ENCODE results near the gene PKP2. TPM values are rescaled to one million over a fixed set of nuclear protein-coding genes. Genes with fewer than 3 reads are reported as not detected.

PKP2 gene
- total and polyA plus RNA-seq, 4 experiments from 2014 or later, result 0.52 to 0.86 (median 0.71) TPM

DNA sequence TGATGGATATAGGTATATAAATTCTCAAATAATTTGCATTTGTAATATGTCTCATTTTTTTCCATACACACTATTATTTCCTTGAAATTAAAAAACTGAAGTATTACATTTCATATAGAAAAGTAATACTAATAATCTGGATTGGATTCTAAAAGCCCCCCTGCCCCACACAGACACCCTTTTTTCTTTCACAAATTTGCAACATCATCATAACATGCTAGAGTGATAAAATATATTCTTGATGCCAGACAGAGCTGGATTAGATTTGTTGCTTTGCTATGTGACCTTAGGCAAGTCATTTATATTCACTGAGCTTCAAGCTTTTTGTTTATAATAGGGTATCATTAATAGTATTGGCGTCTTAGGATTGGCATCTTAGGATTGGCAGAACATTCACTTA lies 6.7 kb upstream of the PKP2 start:
- Histone ChIP-seq H3K4me3 (ENCODE audit: low read length in 2 of 2) (no peak overlapping the region), H3K27ac (ENCODE audit: low read depth, low read length) (no peak overlapping the region), H3K36me3 (ENCODE audit: insufficient read depth, low read length) (no peaks in the 10 kb centered on the region), H3K27me3 (ENCODE audit: insufficient read depth, low read length) (no peaks in the 10 kb centered on the region), H3K4me1 (ENCODE audit: insufficient read depth, low read length) (no peaks in the 10 kb centered on the region), H3K9me3 (ENCODE audit: control insufficient read depth in 1 of 2, low read length in 2 of 2) (no peaks in the 10 kb centered on the region)
- no peaks in the 10 kb centered on the region for H3K4me1 Mint-ChIP-seq
- no peak overlapping the region for H3K27ac Mint-ChIP-seq
- DNase-seq, result no peak
- peaks cover 0 to 1% (median 0%) of the 10 kb centered on the region in 8 donors for H3K9me3 Mint-ChIP-seq
- intact Hi-C loops (cut with micrococcal nuclease), result no loop called here
- H3K27me3 Mint-ChIP-seq, result peaks cover 11 to 13% of the 10 kb centered on the region in 2 donors
- H3K36me3 Mint-ChIP-seq, result no peaks in the 10 kb centered on the region
- ChIA-PET POLR2A (ENCODE audit: partially characterized antibody) (no interaction called here), CTCF (ENCODE audit: partially characterized antibody) (no interaction called here)
- H3K4me3 Mint-ChIP-seq, result no peak overlapping the region

DNA sequence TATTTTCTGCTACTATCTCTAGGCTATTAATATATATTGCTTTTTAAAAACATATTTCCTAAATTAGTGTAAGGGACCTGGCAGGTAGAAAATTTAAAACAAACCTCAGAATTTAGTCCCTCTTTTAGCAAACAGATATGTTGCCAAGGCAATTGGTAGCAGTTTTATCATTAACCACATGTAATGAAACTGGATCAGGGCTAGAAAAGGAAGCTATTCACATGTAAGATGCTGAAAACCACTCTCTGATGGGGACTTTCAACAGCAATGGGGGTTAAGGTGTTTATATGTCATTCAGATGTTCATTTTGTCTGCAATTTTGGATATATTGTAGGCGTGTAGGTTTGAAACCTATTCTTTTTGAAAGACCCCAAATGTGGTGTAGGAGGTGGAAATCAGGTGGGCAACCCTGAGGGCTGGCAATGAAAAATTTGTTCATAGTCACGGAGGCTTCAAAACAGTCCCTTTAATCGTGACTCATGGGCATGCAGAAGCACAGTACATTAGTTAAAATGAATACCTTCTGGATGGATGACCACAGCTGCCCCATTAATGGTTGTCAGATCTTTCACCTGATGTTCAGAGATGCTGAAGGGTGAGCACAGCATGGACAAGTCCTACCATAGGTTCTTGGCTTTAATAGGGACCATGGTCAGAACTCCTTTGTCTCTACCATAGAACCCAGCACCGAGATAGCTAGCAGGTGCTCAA lies 5.9 kb upstream of the PKP2 start:
- CTCF ChIA-PET (ENCODE audit: partially characterized antibody), result no interaction called here
- Histone ChIP-seq H3K27me3 (ENCODE audit: insufficient read depth, low read length) (no peaks in the 10 kb centered on the region), H3K27ac (ENCODE audit: low read depth, low read length) (no peak overlapping the region), H3K4me1 (ENCODE audit: insufficient read depth, low read length) (no peaks in the 10 kb centered on the region), H3K36me3 (ENCODE audit: insufficient read depth, low read length) (no peaks in the 10 kb centered on the region), H3K9me3 (ENCODE audit: control insufficient read depth in 1 of 2, low read length in 2 of 2) (no peaks in the 10 kb centered on the region), H3K4me3 (ENCODE audit: low read length in 2 of 2) (no peak overlapping the region)
- POLR2A ChIA-PET (ENCODE audit: partially characterized antibody), result no interaction called here
- Mint-ChIP-seq H3K27ac (no peak overlapping the region), H3K27me3 (peaks cover 14 to 19% of the 10 kb centered on the region in 2 donors), H3K36me3 (no peaks in the 10 kb centered on the region), H3K9me3 (peaks cover 0 to 1% (median 0%) of the 10 kb centered on the region in 8 donors), H3K4me3 (no peak overlapping the region), H3K4me1 (peaks cover 0 to 2% (median under 1%) of the 10 kb centered on the region in 4 donors)
- intact Hi-C loops (cut with micrococcal nuclease), result no loop called here
- DNase-seq, result no peak

DNA sequence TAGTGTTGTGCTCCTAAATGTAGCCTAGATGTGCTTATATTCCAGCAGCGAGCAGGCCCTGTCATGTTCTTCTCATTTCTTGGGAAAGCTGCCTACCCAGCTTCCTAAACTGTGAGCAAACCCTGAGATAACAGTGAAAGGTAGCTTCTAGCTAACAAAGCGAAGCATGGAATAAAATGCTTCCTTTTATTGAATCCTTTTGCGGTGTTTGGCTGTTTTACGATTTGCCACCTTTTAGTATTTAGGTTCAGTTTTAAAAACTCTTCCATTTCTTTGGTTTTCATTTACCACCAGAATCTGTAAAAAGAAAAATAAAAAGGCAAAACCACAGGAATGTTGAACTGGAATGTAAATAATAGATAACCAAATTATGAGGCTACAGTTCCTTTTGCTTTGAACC lies 5.0 kb upstream of the PKP2 start:
- Histone ChIP-seq H3K4me3 (ENCODE audit: low read length in 2 of 2) (no peak overlapping the region), H3K27me3 (ENCODE audit: insufficient read depth, low read length) (no peaks in the 10 kb centered on the region), H3K4me1 (ENCODE audit: insufficient read depth, low read length) (no peaks in the 10 kb centered on the region), H3K36me3 (ENCODE audit: insufficient read depth, low read length) (no peaks in the 10 kb centered on the region), H3K9me3 (ENCODE audit: control insufficient read depth in 1 of 2, low read length in 2 of 2) (no peaks in the 10 kb centered on the region), H3K27ac (ENCODE audit: low read depth, low read length) (no peak overlapping the region)
- CTCF ChIA-PET (ENCODE audit: partially characterized antibody), result no interaction called here
- POLR2A ChIA-PET (ENCODE audit: partially characterized antibody), result no interaction called here
- Mint-ChIP-seq H3K27ac (no peak overlapping the region), H3K4me3 (no peak overlapping the region), H3K36me3 (no peaks in the 10 kb centered on the region), H3K4me1 (peaks cover 3 to 7% (median 4%) of the 10 kb centered on the region in 4 donors), H3K27me3 (peaks cover 15 to 23% of the 10 kb centered on the region in 2 donors), H3K9me3 (peaks cover 0 to 2% (median 0%) of the 10 kb centered on the region in 8 donors)
- intact Hi-C loops (cut with micrococcal nuclease), result no loop called here
- no peak for DNase-seq

DNA sequence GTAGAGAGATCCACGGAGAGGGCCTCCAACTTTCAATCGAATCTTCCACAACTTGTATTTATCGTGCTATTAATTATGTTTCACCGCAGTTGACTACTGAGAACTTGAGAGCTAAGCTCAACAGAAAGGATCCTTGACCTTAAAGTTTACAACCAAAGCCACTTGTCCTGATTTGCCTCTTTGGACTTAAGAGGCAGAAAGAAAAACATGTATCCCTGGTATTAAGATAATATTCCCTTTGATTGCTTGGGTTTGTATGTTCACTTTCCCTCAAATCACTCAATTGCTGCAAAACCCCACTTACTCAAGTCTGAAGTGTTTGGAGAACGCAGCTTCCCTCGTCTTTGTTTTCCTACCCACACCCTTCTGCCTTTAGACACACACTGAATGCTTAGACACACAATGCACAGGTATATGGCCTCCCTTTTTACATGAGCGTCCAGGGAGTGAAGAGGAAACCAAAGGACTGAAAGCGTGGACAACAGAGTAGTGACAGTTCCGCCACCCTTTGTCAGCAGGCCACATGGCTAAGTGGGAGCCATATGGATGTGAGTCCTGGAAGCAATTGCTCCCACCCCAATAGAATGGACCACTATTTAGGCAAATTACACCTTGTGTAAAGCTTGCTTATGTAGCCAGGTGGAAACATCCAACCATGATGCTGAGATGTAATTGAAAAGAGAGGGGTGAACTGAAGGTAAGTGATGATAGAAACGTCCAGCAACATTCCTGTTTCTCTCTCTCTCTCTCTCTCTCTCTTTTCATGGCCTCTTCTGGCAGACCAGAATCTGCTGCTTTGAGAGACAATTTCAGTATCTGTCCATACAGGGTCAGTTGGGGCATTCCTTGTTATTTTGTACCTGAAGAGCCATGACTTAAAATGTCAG lies 1.4 kb upstream of the PKP2 start:
- H3K27ac Mint-ChIP-seq, result no peak overlapping the region
- no peak overlapping the region for H3K27ac ChIP-seq (ENCODE audit: low read depth, low read length)

DNA sequence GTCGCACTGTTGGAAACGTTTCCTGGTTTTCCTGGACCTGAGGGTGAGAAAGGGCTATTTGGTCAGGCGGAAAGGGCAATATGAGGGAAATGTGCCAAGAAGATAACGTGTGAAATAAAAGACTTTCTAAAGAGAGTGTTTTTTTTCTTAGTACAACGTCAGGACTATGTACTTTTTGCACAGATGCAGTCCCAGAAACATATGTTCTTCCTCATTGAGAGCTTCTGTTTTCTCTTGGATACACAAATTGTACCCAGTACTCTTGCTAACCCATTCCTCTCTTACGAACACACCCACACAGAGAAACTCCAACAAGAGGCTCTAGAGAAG lies 669 bp upstream of the PKP2 start:
- Histone ChIP-seq H3K27me3 (ENCODE audit: insufficient read depth, low read length) (peaks cover 9% of the 10 kb centered on the region), H3K9me3 (ENCODE audit: control insufficient read depth in 1 of 2, low read length in 2 of 2) (no peaks in the 10 kb centered on the region), H3K4me1 (ENCODE audit: insufficient read depth, low read length) (no peaks in the 10 kb centered on the region), H3K4me3 (ENCODE audit: low read length in 2 of 2) (no peak overlapping the region), H3K36me3 (ENCODE audit: insufficient read depth, low read length) (no peaks in the 10 kb centered on the region), H3K27ac (ENCODE audit: low read depth, low read length) (no peak overlapping the region)
- no peak for DNase-seq
- intact Hi-C loops (cut with micrococcal nuclease), result no loop called here
- Mint-ChIP-seq H3K4me1 (peaks cover 6 to 17% (median 13%) of the 10 kb centered on the region in 4 donors), H3K27me3 (peaks cover 37 to 46% of the 10 kb centered on the region in 2 donors), H3K36me3 (peaks cover 0 to 4% of the 10 kb centered on the region in 2 donors), H3K27ac (peak overlapping the region in 1 of 7 donors; percentile 65), H3K9me3 (peaks cover 0 to 5% (median 0%) of the 10 kb centered on the region in 8 donors), H3K4me3 (peak overlapping the region; percentile 60 to 89 (median 68))
- ChIA-PET POLR2A (ENCODE audit: partially characterized antibody) (no interaction called here), CTCF (ENCODE audit: partially characterized antibody) (no interaction called here)

More for the DNA sequence above, 1.4 kb upstream of the PKP2 start:
- Mint-ChIP-seq H3K27me3 (peaks cover 37 to 45% of the 10 kb centered on the region in 2 donors), H3K4me3 (peak overlapping the region in 7 of 8 donors; percentile 64 to 83 (median 68)), H3K36me3 (peaks cover 0 to 4% of the 10 kb centered on the region in 2 donors), H3K9me3 (peaks cover 0 to 5% (median 0%) of the 10 kb centered on the region in 8 donors), H3K4me1 (peaks cover 6 to 17% (median 13%) of the 10 kb centered on the region in 4 donors)
- DNase-seq, result no peak
- intact Hi-C loops (cut with micrococcal nuclease), result no loop called here
- peaks cover 9% of the 10 kb centered on the region for H3K27me3 ChIP-seq (ENCODE audit: insufficient read depth, low read length)
- no peak overlapping the region for H3K4me3 ChIP-seq (ENCODE audit: low read length in 2 of 2)
- H3K9me3 ChIP-seq (ENCODE audit: control insufficient read depth in 1 of 2, low read length in 2 of 2), result no peaks in the 10 kb centered on the region
- no peaks in the 10 kb centered on the region for H3K4me1 ChIP-seq (ENCODE audit: insufficient read depth, low read length)
- CTCF ChIA-PET (ENCODE audit: partially characterized antibody), result no interaction called here
- POLR2A ChIA-PET (ENCODE audit: partially characterized antibody), result no interaction called here
- no peaks in the 10 kb centered on the region for H3K36me3 ChIP-seq (ENCODE audit: insufficient read depth, low read length)

DNA sequence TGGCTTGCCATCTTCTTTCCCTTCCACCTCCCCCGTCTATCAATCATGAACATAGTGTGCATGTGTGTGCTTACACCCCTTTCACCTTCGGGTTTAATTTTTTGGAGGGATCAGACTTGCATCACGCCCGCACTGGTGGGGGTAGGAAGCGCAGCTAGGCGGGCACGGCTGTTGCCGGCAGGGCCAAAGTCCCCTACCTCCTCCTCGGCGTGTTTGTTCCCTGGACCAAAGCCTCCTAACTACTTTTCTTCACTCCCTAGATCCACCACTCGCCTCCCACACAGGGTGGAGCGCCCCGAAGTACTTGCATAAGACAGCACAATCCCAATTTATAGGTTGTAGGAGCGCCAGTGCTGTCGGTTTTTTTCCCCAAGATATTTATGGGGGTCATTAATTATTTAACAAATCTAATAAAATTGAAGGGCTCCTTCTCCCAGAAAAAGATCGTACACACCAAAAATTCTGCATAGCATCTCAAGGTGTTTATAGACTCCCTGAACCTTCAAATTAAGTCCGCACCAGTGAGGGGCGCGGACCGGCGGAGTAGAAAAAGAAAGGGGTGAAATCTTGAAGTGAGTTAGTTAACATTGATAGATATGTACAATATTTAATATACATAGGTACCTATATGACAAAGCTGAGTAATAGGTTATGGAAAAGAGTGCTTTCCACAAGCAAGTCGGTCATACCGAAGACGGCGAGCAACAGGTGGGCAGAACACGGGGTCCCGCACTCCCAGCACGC lies 717 bp downstream of the PKP2 start:
- peak overlapping the region; percentile 75 to 86 (median 82) for H3K4me3 Mint-ChIP-seq
- DNase-seq, result no peak

DNA sequence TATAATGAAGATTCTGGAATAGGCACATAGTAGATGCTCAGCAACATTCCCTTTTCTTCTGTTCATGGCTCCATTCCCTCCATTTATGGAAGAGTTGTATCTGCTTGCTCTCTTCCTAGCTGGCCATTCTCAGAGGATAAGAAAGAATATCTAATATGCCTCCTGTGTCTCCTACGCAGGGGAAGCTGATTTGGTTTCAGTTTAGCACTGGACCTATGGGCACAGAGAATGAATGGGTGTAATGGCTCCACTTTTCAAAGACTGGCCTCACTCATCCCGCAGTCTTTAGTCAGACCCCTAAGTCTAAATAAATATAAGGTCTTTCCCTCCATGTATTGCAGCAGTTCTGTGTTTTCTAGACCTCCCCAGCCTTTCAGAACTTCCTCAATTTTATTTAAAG lies 2.0 kb downstream of the PKP2 start:
- intact Hi-C loops (cut with micrococcal nuclease), result no loop called here
- ChIA-PET CTCF (ENCODE audit: partially characterized antibody) (no interaction called here), POLR2A (ENCODE audit: partially characterized antibody) (no interaction called here)
- Histone ChIP-seq H3K27me3 (ENCODE audit: insufficient read depth, low read length) (peaks cover 9% of the 10 kb centered on the region), H3K4me1 (ENCODE audit: insufficient read depth, low read length) (no peaks in the 10 kb centered on the region), H3K36me3 (ENCODE audit: insufficient read depth, low read length) (no peaks in the 10 kb centered on the region), H3K4me3 (ENCODE audit: low read length in 2 of 2) (no peak overlapping the region), H3K27ac (ENCODE audit: low read depth, low read length) (no peak overlapping the region), H3K9me3 (ENCODE audit: control insufficient read depth in 1 of 2, low read length in 2 of 2) (no peaks in the 10 kb centered on the region)
- Mint-ChIP-seq H3K4me1 (peaks cover 6 to 17% (median 13%) of the 10 kb centered on the region in 4 donors), H3K9me3 (peaks cover 0 to 5% (median 0%) of the 10 kb centered on the region in 8 donors), H3K36me3 (peaks cover 0 to 4% of the 10 kb centered on the region in 2 donors), H3K27ac (peak overlapping the region in 1 of 7 donors; percentile 9), H3K27me3 (peaks cover 35 to 47% of the 10 kb centered on the region in 2 donors), H3K4me3 (peak overlapping the region in 1 of 8 donors; percentile 12)
- no peak for DNase-seq

More for the DNA sequence above, 717 bp downstream of the PKP2 start:
- Mint-ChIP-seq H3K36me3 (peaks cover 0 to 4% of the 10 kb centered on the region in 2 donors), H3K9me3 (peaks cover 0 to 5% (median 0%) of the 10 kb centered on the region in 8 donors), H3K4me1 (peaks cover 6 to 17% (median 13%) of the 10 kb centered on the region in 4 donors), H3K27ac (peak overlapping the region in 2 of 7 donors; percentile 23 to 27), H3K27me3 (peaks cover 37 to 51% of the 10 kb centered on the region in 2 donors)
- ChIA-PET CTCF (ENCODE audit: partially characterized antibody) (no interaction called here), POLR2A (ENCODE audit: partially characterized antibody) (no interaction called here)
- H3K36me3 ChIP-seq (ENCODE audit: insufficient read depth, low read length), result no peaks in the 10 kb centered on the region
- intact Hi-C loops (cut with micrococcal nuclease), result no loop called here
- H3K9me3 ChIP-seq (ENCODE audit: control insufficient read depth in 1 of 2, low read length in 2 of 2), result no peaks in the 10 kb centered on the region
- no peaks in the 10 kb centered on the region for H3K4me1 ChIP-seq (ENCODE audit: insufficient read depth, low read length)
- no peak overlapping the region for H3K27ac ChIP-seq (ENCODE audit: low read depth, low read length)
- H3K4me3 ChIP-seq (ENCODE audit: low read length in 2 of 2), result no peak overlapping the region
- peaks cover 9% of the 10 kb centered on the region for H3K27me3 ChIP-seq (ENCODE audit: insufficient read depth, low read length)
